Hepatocyte (in vitro differentiated cells): ENCODE results near the gene MYO19. TPM values are rescaled to one million over a fixed set of nuclear protein-coding genes. Genes with fewer than 3 reads are reported as not detected.

Experiments used
- DNase-seq: peaks from one replicate; pipeline ENCODE4 v3.0.0-alpha.2; 2016; ENCODE audit warnings: low spot score
- H2AFZ ChIP-seq: fragments of 200-600 bp; sonication (generic); 2 replicates; pipeline ENCODE4 v1.6.0; 2016; ENCODE audit warnings: antibody characterized with exemption, mild to moderate bottlenecking
- H3K27ac ChIP-seq: fragments of 200-600 bp; sonication (generic); 2 replicates; pipeline ENCODE4 v1.5.1; 2016; ENCODE audit warnings: mild to moderate bottlenecking
- H3K27me3 ChIP-seq: fragments of 200-600 bp; sonication (generic); 2 replicates; pipeline ENCODE4 v1.6.1; 2016
- H3K36me3 ChIP-seq: fragments of 200-600 bp; sonication (generic); replicated peaks from 2 replicates; pipeline ENCODE4 v1.5.1; 2016; ENCODE audit warnings: low read depth; ENCODE audit not compliant: insufficient read depth
- H3K4me1 ChIP-seq: fragments of 200-600 bp; sonication (generic); 2 replicates; pipeline ENCODE4 v1.5.1; 2016; ENCODE audit warnings: mild to moderate bottlenecking, moderate library complexity; ENCODE audit not compliant: insufficient read depth
- H3K4me2 ChIP-seq: fragments of 200-600 bp; sonication (generic); 2 replicates; pipeline ENCODE4 v1.6.0; 2016
- H3K4me3 ChIP-seq: fragments of 200-600 bp; sonication (generic); 2 replicates; pipeline ENCODE4 v1.5.1; 2016; ENCODE audit warnings: mild to moderate bottlenecking
- H3K79me2 ChIP-seq: fragments of 200-600 bp; sonication (generic); 2 replicates; pipeline ENCODE4 v1.6.0; 2017; ENCODE audit warnings: mild to moderate bottlenecking
- H3K9me2 ChIP-seq: fragments of 200-600 bp; sonication (generic); replicated peaks from 2 replicates; pipeline ENCODE4 v1.6.0; 2017; ENCODE audit warnings: mild to moderate bottlenecking; ENCODE audit not compliant: insufficient read depth
- H3K9me3 ChIP-seq: fragments of 200-600 bp; sonication (generic); 2 replicates; pipeline ENCODE4 v1.5.1; 2016; ENCODE audit warnings: low read depth, mild to moderate bottlenecking
- H4K20me1 ChIP-seq: fragments of 200-600 bp; sonication (generic); 2 replicates; pipeline ENCODE4 v1.6.0; 2016; ENCODE audit warnings: mild to moderate bottlenecking; ENCODE audit not compliant: insufficient read depth, poor library complexity, severe bottlenecking
- EZH2 ChIP-seq: fragments of 200-600 bp; sonication (generic); IDR thresholded peaks from 2 replicates; pipeline ENCODE4 v1.6.1; 2016; ENCODE audit warnings: antibody characterized with exemption, mild to moderate bottlenecking, borderline replicate concordance
- EZH2phosphoT487 ChIP-seq: fragments of 200-600 bp; sonication (generic); IDR thresholded peaks from one replicate; pipeline ENCODE4 v1.6.1; 2018; ENCODE audit warnings: antibody characterized with exemption, mild to moderate bottlenecking, low read depth, moderate library complexity; ENCODE audit not compliant: unreplicated experiment, severe bottlenecking
- WGBS: methylation state at CpG from one replicate; pipeline ENCODE4 v1.1.6; 2016; ENCODE audit warnings: low lambda C conversion rate; ENCODE audit errors: missing lambda C conversion rate; 5-methylcytosine and 5-hydroxymethylcytosine counted together
- polyA plus RNA-seq: library from polyadenylated mRNA; unstranded; fragments of >200 nt; fragmentation: Nextera tagmentation; extraction: Ambion mirVana; gene quantifications from 2 replicates; pipeline ENCODE4 v1.2.1, GENCODE V29; 2016
- total RNA-seq: library from RNA; depleted of rRNA; stranded (reverse); fragments of >200 nt; gene quantifications from 2 replicates; pipeline ENCODE4 v1.2.3, GENCODE V29; 2014
- TF ChIP-seq, protein P1 (sequence below): fragments of 200-600 bp; sonication (generic); IDR thresholded peaks from 2 replicates; pipeline ENCODE4 v1.5.1; 2016; ENCODE audit warnings: antibody characterized with exemption, mild to moderate bottlenecking; ENCODE audit not compliant: poor library complexity

Gene MYO19
- total and polyA plus RNA-seq, 2 experiments from 2014 or later = 19.7 to 29.8 TPM

DNA sequence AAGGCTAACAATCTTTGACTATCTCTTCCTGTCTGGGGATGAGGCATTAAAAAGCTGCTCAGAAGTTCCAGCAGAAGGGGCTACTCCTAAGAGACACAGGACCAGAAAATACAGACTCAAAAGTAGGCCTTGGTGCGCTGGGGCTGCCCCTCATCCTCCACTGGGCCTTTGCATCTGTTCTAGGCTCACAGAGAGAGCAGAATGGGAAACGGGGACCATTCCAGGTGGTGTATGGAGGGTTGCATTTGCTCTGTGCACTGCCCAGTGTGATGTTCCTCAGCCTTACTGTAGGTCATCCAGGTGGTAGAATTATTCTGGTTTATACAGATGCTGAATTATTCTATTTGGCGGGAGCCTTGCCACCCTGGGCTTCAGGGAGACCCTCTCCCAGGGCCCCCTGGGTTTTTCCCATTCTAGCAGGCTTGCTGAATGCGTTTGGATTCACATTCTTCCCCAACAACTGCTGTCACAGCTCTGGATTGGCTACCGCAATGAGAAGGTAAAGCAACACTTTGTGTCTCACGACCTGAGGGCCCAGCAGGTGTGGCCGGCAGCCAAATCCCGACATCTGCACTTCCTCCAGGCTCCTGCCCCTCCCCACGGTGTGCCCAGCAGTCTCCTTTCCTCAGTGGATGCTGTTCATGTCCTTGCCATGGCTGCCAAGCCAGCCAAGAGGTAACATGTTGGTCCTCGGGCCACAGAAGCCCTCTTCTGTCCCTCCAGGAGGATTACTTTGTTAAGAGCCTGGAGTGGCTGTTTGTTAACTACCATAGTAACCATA is 73.1 kb downstream of the MYO19 start:
- Histone ChIP-seq H4K20me1 (no peaks in the 10 kb centered on the region), H3K9me3 (no peaks in the 10 kb centered on the region), H3K4me3 (no peak overlapping the region), H3K9me2 (no peaks in the 10 kb centered on the region), H3K36me3 (no peaks in the 10 kb centered on the region), H2AFZ (no peak overlapping the region), H3K4me2 (no peak overlapping the region), H3K27ac (no peak overlapping the region), H3K79me2 (no peaks in the 10 kb centered on the region), H3K4me1 (no peaks in the 10 kb centered on the region), H3K27me3 (peaks cover 24% of the 10 kb centered on the region)
- TF ChIP-seq EZH2phosphoT487 (no peak), EZH2 (no peak)
- TF ChIP-seq, protein P1, sequence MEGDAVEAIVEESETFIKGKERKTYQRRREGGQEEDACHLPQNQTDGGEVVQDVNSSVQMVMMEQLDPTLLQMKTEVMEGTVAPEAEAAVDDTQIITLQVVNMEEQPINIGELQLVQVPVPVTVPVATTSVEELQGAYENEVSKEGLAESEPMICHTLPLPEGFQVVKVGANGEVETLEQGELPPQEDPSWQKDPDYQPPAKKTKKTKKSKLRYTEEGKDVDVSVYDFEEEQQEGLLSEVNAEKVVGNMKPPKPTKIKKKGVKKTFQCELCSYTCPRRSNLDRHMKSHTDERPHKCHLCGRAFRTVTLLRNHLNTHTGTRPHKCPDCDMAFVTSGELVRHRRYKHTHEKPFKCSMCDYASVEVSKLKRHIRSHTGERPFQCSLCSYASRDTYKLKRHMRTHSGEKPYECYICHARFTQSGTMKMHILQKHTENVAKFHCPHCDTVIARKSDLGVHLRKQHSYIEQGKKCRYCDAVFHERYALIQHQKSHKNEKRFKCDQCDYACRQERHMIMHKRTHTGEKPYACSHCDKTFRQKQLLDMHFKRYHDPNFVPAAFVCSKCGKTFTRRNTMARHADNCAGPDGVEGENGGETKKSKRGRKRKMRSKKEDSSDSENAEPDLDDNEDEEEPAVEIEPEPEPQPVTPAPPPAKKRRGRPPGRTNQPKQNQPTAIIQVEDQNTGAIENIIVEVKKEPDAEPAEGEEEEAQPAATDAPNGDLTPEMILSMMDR = no peak
- WGBS = 72% methylated on average over 10 of the region's 10 CpGs
- DNase-seq = no peak

DNA sequence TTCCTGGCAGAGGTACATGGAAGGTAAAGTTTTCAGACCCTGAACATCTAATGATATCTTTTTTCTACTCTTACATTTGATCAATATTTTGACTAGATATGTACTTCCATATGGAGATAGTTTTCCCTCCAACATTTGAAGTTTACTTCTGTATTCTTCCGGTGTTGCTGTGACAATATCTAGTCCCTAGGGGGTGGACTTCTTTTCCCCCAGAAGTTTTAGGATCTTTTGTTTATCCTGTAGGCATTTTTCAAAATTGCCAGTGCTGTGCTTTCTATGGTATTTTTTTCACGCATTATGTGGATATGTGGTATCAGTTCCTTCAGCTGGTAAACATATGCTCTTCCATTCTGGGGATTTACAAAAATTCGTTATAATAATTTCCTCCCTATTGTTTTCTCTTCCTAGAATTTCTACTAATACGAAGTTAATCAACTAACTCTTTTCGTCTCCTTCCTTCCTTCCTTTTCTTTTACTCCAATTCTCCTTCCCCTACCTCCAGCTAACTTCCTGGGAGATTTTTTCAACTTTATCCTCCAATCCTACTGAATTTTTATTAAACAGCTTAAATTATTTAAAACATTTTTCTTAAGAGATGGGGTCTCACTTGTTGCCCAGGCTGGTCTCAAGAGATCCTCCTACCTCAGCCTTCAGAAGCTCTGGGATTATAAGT is 74.3 kb downstream of the MYO19 start:
- DNase-seq = no peak
- H3K36me3 ChIP-seq = no peaks in the 10 kb centered on the region
- H3K9me3 ChIP-seq = no peaks in the 10 kb centered on the region
- H3K4me2 ChIP-seq = no peak overlapping the region
- no peak overlapping the region for H3K4me3 ChIP-seq
- no peak overlapping the region for H3K27ac ChIP-seq
- H2AFZ ChIP-seq = no peak overlapping the region
- H3K4me1 ChIP-seq = no peaks in the 10 kb centered on the region
- TF ChIP-seq, protein P1 = no peak
- TF ChIP-seq EZH2 = no peak
- no peak for TF ChIP-seq EZH2phosphoT487
- 77% methylated on average over 5 of the region's 5 CpGs for WGBS
- H3K27me3 ChIP-seq = peaks cover 24% of the 10 kb centered on the region
- H4K20me1 ChIP-seq = no peaks in the 10 kb centered on the region
- no peaks in the 10 kb centered on the region for H3K9me2 ChIP-seq
- H3K79me2 ChIP-seq = no peaks in the 10 kb centered on the region

DNA sequence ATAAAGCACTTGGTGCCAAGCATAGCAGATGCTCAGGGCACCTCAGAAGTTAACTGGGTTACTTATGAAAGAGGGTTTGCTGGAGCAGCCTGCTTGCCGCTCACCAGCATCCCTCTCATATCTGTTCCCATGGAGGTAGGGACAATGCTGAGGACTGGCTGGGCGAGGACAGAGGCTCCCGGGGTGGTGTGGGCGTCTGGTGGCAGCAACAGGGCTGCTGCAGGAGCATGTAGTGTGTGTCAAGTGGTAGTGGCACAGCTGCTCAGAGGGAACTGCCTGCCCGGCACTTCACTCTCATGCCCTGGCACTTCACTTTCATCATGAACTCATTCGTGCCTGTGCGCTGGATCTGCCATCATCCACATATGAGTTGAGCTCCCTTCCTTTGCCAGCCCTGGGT is 75.1 kb downstream of the MYO19 start:
- H3K79me2 ChIP-seq = no peaks in the 10 kb centered on the region
- no peaks in the 10 kb centered on the region for H3K36me3 ChIP-seq
- no peaks in the 10 kb centered on the region for H3K4me1 ChIP-seq
- no peak for DNase-seq
- no peaks in the 10 kb centered on the region for H3K9me2 ChIP-seq
- no peak overlapping the region for H3K4me2 ChIP-seq
- no peak overlapping the region for H3K27ac ChIP-seq
- H4K20me1 ChIP-seq = no peaks in the 10 kb centered on the region
- no peak overlapping the region for H2AFZ ChIP-seq
- no peak for TF ChIP-seq EZH2phosphoT487
- TF ChIP-seq, protein P1 = no peak
- no peak for TF ChIP-seq EZH2
- 67% methylated on average over 7 of the region's 7 CpGs for WGBS
- no peaks in the 10 kb centered on the region for H3K9me3 ChIP-seq
- peaks cover 24% of the 10 kb centered on the region for H3K27me3 ChIP-seq
- no peak overlapping the region for H3K4me3 ChIP-seq
